ENCODE data around the gene ATG16L2.

ATG16L2 gene

GRCh38 chr11:72776844-72777754 is 37.1 kb upstream of the ATG16L2 start:
- Histone ChIP-seq H2AK5ac (ENCODE audit: low read length, severe bottlenecking) (no peak overlapping the region), H3K23ac (ENCODE audit: low read length in 2 of 2) (no peak overlapping the region), H2BK120ac (ENCODE audit: low read depth, low read length) (no peak overlapping the region), H3K27me3 (ENCODE audit: control insufficient read depth in 1 of 2, insufficient read depth in 1 of 2, low read length in 2 of 2) (peaks cover 0 to 10% of the 10 kb centered on the region in 2 experiments), H3K18ac (ENCODE audit: low read depth in 1 of 2, low read length in 2 of 2) (no peak overlapping the region), H3K36me3 (ENCODE audit: control insufficient read depth in 1 of 2, insufficient read depth in 2 of 2, low read depth in 1 of 2, low read length in 2 of 2) (peaks cover 0 to 11% of the 10 kb centered on the region in 2 experiments), H4K91ac (ENCODE audit: low read length) (peak overlapping the region; percentile 21), H2BK12ac (ENCODE audit: low read length in 2 of 2) (no peak overlapping the region), H3K4me3 (ENCODE audit: insufficient read depth in 1 of 2, low read depth in 1 of 2, low read length in 2 of 2) (no peak overlapping the region), H3K4me1 (ENCODE audit: control insufficient read depth, insufficient read depth, low read depth, low read length) (peaks cover 64% of the 10 kb centered on the region), H2BK5ac (ENCODE audit: low read depth, low read length, poor library complexity, severe bottlenecking) (no peak overlapping the region), H2AFZ (ENCODE audit: low read depth, low read length) (no peak overlapping the region), H3K27ac (ENCODE audit: low read length, poor library complexity, severe bottlenecking) (no peak overlapping the region), H4K8ac (ENCODE audit: low read length) (peak overlapping the region; percentile 0), H3K4ac (ENCODE audit: low read depth in 1 of 2, low read length in 2 of 2) (no peak overlapping the region), H3K9me3 (ENCODE audit: control insufficient read depth, low read length) (no peaks in the 10 kb centered on the region), H2BK15ac (ENCODE audit: low read depth, poor library complexity, severe bottlenecking) (no peak overlapping the region), H3K14ac (ENCODE audit: low read length in 2 of 2) (peak overlapping the region in 1 of 2 experiments; percentile 36), H3K79me1 (replicated peaks; ENCODE audit: low read length, poor library complexity, severe bottlenecking) (no peaks in the 10 kb centered on the region), H3K9ac (ENCODE audit: low read length) (no peak overlapping the region), H3K4me2 (ENCODE audit: low read length, poor library complexity, severe bottlenecking) (no peak overlapping the region)
- 86% methylated on average over 7 of the region's 7 CpGs for WGBS
- DNase-seq: no peak

GRCh38 chr11:72777755-72778278 is 36.4 kb upstream of the ATG16L2 start:
- no peak overlapping the region for H2BK120ac ChIP-seq (ENCODE audit: low read depth, low read length)
- no peaks in the 10 kb centered on the region for H3K9me3 ChIP-seq (ENCODE audit: control insufficient read depth, low read length)
- no peaks in the 10 kb centered on the region for H3K79me1 ChIP-seq (replicated peaks; ENCODE audit: low read length, poor library complexity, severe bottlenecking)
- no peak overlapping the region for H4K91ac ChIP-seq (ENCODE audit: low read length)
- H2AK5ac ChIP-seq (ENCODE audit: low read length, severe bottlenecking): no peak overlapping the region
- H3K14ac ChIP-seq (ENCODE audit: low read length in 2 of 2): no peak overlapping the region
- no peak overlapping the region for H3K18ac ChIP-seq (ENCODE audit: low read depth in 1 of 2, low read length in 2 of 2)
- no peak overlapping the region for H2BK5ac ChIP-seq (ENCODE audit: low read depth, low read length, poor library complexity, severe bottlenecking)
- peaks cover 0 to 13% of the 10 kb centered on the region in 2 experiments for H3K27me3 ChIP-seq (ENCODE audit: control insufficient read depth in 1 of 2, insufficient read depth in 1 of 2, low read length in 2 of 2)
- peaks cover 0 to 11% of the 10 kb centered on the region in 2 experiments for H3K36me3 ChIP-seq (ENCODE audit: control insufficient read depth in 1 of 2, insufficient read depth in 2 of 2, low read depth in 1 of 2, low read length in 2 of 2)
- WGBS: 77% methylated on average over 5 of the region's 5 CpGs
- no peak overlapping the region for H3K4me3 ChIP-seq (ENCODE audit: insufficient read depth in 1 of 2, low read depth in 1 of 2, low read length in 2 of 2)
- no peak overlapping the region for H3K27ac ChIP-seq (ENCODE audit: low read length, poor library complexity, severe bottlenecking)
- H3K4ac ChIP-seq (ENCODE audit: low read depth in 1 of 2, low read length in 2 of 2): no peak overlapping the region
- DNase-seq: no peak
- H2BK12ac ChIP-seq (ENCODE audit: low read length in 2 of 2): no peak overlapping the region
- peaks cover 65% of the 10 kb centered on the region for H3K4me1 ChIP-seq (ENCODE audit: control insufficient read depth, insufficient read depth, low read depth, low read length)
- H3K23ac ChIP-seq (ENCODE audit: low read length in 2 of 2): no peak overlapping the region
- no peak overlapping the region for H4K8ac ChIP-seq (ENCODE audit: low read length)
- no peak overlapping the region for H2BK15ac ChIP-seq (ENCODE audit: low read depth, poor library complexity, severe bottlenecking)
- H3K4me2 ChIP-seq (ENCODE audit: low read length, poor library complexity, severe bottlenecking): no peak overlapping the region
- no peak overlapping the region for H3K9ac ChIP-seq (ENCODE audit: low read length)
- no peak overlapping the region for H2AFZ ChIP-seq (ENCODE audit: low read depth, low read length)

- no peaks in the 10 kb centered on the region for H3K9me3 ChIP-seq (ENCODE audit: control insufficient read depth, low read length)
- H3K27ac ChIP-seq (ENCODE audit: low read length, poor library complexity, severe bottlenecking): no peak overlapping the region
- no peak overlapping the region for H3K4ac ChIP-seq (ENCODE audit: low read depth in 1 of 2, low read length in 2 of 2)
- no peak overlapping the region for H3K18ac ChIP-seq (ENCODE audit: low read depth in 1 of 2, low read length in 2 of 2)
- H3K9ac ChIP-seq (ENCODE audit: low read length): no peak overlapping the region
- no peak overlapping the region for H3K14ac ChIP-seq (ENCODE audit: low read length in 2 of 2)
- no peak for DNase-seq
- H3K79me1 ChIP-seq (replicated peaks; ENCODE audit: low read length, poor library complexity, severe bottlenecking): no peaks in the 10 kb centered on the region
- peaks cover 0 to 13% of the 10 kb centered on the region in 2 experiments for H3K27me3 ChIP-seq (ENCODE audit: control insufficient read depth in 1 of 2, insufficient read depth in 1 of 2, low read length in 2 of 2)
- H2AFZ ChIP-seq (ENCODE audit: low read depth, low read length): no peak overlapping the region
- no peak overlapping the region for H4K91ac ChIP-seq (ENCODE audit: low read length)
- H3K4me3 ChIP-seq (ENCODE audit: insufficient read depth in 1 of 2, low read depth in 1 of 2, low read length in 2 of 2): no peak overlapping the region
- H2BK15ac ChIP-seq (ENCODE audit: low read depth, poor library complexity, severe bottlenecking): no peak overlapping the region
- no peak overlapping the region for H3K4me2 ChIP-seq (ENCODE audit: low read length, poor library complexity, severe bottlenecking)
- H2BK120ac ChIP-seq (ENCODE audit: low read depth, low read length): no peak overlapping the region
- no peak overlapping the region for H3K23ac ChIP-seq (ENCODE audit: low read length in 2 of 2)
- WGBS: 89% methylated on average over 5 of the region's 7 CpGs
- peak overlapping the region; percentile 18 for H2AK5ac ChIP-seq (ENCODE audit: low read length, severe bottlenecking)
- no peak overlapping the region for H4K8ac ChIP-seq (ENCODE audit: low read length)
- no peak overlapping the region for H2BK5ac ChIP-seq (ENCODE audit: low read depth, low read length, poor library complexity, severe bottlenecking)
- no peak overlapping the region for H2BK12ac ChIP-seq (ENCODE audit: low read length in 2 of 2)
- peaks cover 0 to 11% of the 10 kb centered on the region in 2 experiments for H3K36me3 ChIP-seq (ENCODE audit: control insufficient read depth in 1 of 2, insufficient read depth in 2 of 2, low read depth in 1 of 2, low read length in 2 of 2)
- H3K4me1 ChIP-seq (ENCODE audit: control insufficient read depth, insufficient read depth, low read depth, low read length): peaks cover 57% of the 10 kb centered on the region
Observed at GRCh38 chr11:72778535-72779494, 35.4 kb upstream of the ATG16L2 start.

Data from mesenchymal stem cell (in vitro differentiated cells and primary cell).